ENCODE results near the gene HELLS. TPM values are rescaled to one million over a fixed set of nuclear protein-coding genes. Genes with fewer than 3 reads are reported as not detected.
A peak's percentile ranks its signal among the peaks of the same experiment; 100 is the strongest.

HELLS gene
- total RNA-seq, result 100 to 1,000 TPM; 146 to 148 TPM

DNA sequence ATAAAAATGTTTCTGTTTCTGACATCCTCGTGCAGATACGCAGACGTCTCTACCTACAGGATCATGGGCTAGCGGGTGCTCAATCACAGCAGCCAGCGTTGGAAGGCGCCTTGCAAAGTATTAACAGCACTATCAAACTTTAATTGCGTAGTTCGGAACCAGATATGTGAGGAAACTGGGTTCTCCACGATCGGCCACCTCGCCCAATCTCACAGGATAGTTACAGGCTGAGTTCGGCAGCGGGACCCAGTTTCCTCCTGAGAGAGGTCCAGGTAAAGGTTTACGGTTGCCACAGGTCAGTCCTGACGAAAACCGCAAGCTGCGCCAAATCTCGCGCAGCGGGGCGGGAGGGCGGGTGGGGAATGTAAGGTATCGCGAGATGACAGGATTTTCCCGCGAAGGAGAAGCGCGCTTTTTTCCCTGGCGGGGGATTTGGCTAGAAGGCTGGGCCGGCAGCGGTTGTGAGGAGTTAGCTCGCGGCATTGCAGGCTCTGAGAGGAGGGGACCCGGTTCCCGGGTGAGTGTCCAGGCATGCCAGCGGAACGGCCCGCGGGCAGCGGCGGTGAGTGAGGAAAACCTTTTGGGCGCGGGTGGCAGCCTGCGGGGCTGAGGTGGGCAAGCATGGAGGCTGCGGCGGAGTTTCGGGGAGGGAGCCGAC is at the start of gene HELLS:
Gene HELLS, plus strand, starts transcription at position 398 of the 658 bp plus-strand sequence. Its CDS starts 134 bp downstream, at position 532.
- TF ChIP-seq, protein P1, sequence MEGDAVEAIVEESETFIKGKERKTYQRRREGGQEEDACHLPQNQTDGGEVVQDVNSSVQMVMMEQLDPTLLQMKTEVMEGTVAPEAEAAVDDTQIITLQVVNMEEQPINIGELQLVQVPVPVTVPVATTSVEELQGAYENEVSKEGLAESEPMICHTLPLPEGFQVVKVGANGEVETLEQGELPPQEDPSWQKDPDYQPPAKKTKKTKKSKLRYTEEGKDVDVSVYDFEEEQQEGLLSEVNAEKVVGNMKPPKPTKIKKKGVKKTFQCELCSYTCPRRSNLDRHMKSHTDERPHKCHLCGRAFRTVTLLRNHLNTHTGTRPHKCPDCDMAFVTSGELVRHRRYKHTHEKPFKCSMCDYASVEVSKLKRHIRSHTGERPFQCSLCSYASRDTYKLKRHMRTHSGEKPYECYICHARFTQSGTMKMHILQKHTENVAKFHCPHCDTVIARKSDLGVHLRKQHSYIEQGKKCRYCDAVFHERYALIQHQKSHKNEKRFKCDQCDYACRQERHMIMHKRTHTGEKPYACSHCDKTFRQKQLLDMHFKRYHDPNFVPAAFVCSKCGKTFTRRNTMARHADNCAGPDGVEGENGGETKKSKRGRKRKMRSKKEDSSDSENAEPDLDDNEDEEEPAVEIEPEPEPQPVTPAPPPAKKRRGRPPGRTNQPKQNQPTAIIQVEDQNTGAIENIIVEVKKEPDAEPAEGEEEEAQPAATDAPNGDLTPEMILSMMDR (IDR thresholded peaks at IDR 0.05), result no peak
- ChIA-PET CTCF (no interaction called here), POLR2A (interaction anchor here (0.6 to 1.5 kb wide), 7 partner anchors 9 to 1036 kb away, joined by 3 to 4 read pairs (median 3); partner anchors contain the start of gene NOC3L)
- DNase-seq, result peak; percentile 83
- peak within 1 kb of the TSS; percentile 95 for H3K27ac Mint-ChIP-seq
- intact Hi-C loops (cut with micrococcal nuclease), result no loop called here
- ATAC-seq, result peak; percentile 84
- peaks cover 28% of the 10 kb centered on the region for H3K36me3 Mint-ChIP-seq (ENCODE audit: low read depth)
- H3K9me3 Mint-ChIP-seq, result no peaks in the 10 kb centered on the region
- H3K4me3 Mint-ChIP-seq, result peak within 1 kb of the TSS; percentile 96
- H3K27me3 Mint-ChIP-seq, result peaks cover 2% of the 10 kb centered on the region
- H3K4me1 Mint-ChIP-seq (ENCODE audit: low read depth), result peaks cover 14% of the 10 kb centered on the region

DNA sequence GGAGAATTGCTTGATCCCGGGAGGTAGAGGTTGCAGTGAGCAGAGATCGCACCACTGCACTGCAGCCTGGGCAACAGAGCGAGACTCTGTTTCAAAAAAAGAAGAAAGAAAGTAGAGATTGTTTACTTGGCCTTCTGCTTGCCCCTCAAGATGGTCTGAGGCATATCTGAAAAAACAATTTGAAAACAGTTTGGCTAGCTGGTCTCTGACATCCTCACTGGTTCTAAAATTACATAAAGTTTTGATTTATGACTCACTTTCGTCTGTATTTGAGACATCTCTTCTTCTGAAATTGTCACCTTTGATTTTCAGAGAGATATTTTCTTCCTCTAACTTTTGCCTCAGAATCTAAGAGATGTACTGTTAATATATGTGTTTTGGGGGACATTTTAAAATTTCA is 49.6 kb upstream of the HELLS start:
- intact Hi-C loops (cut with micrococcal nuclease), result no loop called here
- Mint-ChIP-seq H3K4me3 (no peak overlapping the region), H3K27me3 (no peaks in the 10 kb centered on the region), H3K9me3 (no peaks in the 10 kb centered on the region), H3K4me1 (ENCODE audit: low read depth) (no peaks in the 10 kb centered on the region), H3K27ac (no peak overlapping the region), H3K36me3 (ENCODE audit: low read depth) (no peaks in the 10 kb centered on the region)
- ChIA-PET POLR2A (no interaction called here), CTCF (no interaction called here)
- TF ChIP-seq, protein P1 (IDR thresholded peaks at IDR 0.05), result no peak
- DNase-seq, result no peak
- no peak for ATAC-seq

DNA sequence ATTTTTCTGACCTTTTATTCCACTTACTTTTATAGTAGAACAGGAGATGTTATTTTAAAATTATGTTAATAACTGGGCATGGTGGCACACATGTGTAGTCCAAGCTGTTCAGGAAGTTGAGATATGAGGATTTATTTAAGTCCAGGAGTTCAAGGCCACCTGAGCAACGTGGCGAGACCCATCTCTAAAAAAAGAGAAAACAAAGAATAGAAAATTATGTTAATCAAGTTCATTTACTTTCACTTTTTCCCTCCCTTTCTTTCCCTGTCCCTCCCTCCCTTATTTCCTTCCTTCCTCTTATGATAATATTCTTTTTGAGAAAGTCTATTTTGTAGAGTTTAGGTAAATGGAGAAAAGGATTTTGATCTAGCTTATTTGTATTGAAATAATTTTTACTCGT is 48.9 kb upstream of the HELLS start:
- Mint-ChIP-seq H3K4me1 (ENCODE audit: low read depth) (no peaks in the 10 kb centered on the region), H3K36me3 (ENCODE audit: low read depth) (no peaks in the 10 kb centered on the region), H3K9me3 (no peaks in the 10 kb centered on the region), H3K27me3 (no peaks in the 10 kb centered on the region), H3K27ac (no peak overlapping the region), H3K4me3 (no peak overlapping the region)
- ChIA-PET CTCF (no interaction called here), POLR2A (no interaction called here)
- ATAC-seq (no peak), DNase-seq (no peak)
- TF ChIP-seq, protein P1 (IDR thresholded peaks at IDR 0.05), result no peak
- intact Hi-C loops (cut with micrococcal nuclease), result no loop called here

DNA sequence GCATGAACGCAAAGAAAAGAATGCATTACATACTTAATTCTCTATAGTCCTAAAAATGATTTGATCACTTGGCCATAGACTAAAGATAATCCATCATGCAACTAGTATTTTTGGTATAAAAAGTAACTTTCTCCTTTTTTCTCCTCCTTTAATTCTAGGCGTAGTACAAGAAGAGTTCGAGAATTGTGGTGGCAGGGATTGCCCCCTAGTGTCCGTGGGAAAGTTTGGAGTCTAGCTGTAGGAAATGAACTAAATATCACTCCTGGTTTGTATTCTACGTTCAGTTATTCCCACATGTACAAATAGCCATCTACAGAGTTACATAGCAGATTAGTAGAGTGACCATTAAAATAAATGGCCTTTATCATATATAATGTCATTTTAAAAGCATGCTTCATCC is 45.5 kb upstream of the HELLS start:
- intact Hi-C loops (cut with micrococcal nuclease), result no loop called here
- H3K4me1 Mint-ChIP-seq (ENCODE audit: low read depth), result no peaks in the 10 kb centered on the region
- TF ChIP-seq, protein P1 (IDR thresholded peaks at IDR 0.05), result no peak
- ATAC-seq (no peak), DNase-seq (no peak)
- H3K27me3 Mint-ChIP-seq, result no peaks in the 10 kb centered on the region
- H3K4me3 Mint-ChIP-seq, result no peak overlapping the region
- CTCF ChIA-PET, result no interaction called here
- no peaks in the 10 kb centered on the region for H3K36me3 Mint-ChIP-seq (ENCODE audit: low read depth)
- H3K27ac Mint-ChIP-seq, result no peak overlapping the region
- H3K9me3 Mint-ChIP-seq, result no peaks in the 10 kb centered on the region
- POLR2A ChIA-PET, result no interaction called here

DNA sequence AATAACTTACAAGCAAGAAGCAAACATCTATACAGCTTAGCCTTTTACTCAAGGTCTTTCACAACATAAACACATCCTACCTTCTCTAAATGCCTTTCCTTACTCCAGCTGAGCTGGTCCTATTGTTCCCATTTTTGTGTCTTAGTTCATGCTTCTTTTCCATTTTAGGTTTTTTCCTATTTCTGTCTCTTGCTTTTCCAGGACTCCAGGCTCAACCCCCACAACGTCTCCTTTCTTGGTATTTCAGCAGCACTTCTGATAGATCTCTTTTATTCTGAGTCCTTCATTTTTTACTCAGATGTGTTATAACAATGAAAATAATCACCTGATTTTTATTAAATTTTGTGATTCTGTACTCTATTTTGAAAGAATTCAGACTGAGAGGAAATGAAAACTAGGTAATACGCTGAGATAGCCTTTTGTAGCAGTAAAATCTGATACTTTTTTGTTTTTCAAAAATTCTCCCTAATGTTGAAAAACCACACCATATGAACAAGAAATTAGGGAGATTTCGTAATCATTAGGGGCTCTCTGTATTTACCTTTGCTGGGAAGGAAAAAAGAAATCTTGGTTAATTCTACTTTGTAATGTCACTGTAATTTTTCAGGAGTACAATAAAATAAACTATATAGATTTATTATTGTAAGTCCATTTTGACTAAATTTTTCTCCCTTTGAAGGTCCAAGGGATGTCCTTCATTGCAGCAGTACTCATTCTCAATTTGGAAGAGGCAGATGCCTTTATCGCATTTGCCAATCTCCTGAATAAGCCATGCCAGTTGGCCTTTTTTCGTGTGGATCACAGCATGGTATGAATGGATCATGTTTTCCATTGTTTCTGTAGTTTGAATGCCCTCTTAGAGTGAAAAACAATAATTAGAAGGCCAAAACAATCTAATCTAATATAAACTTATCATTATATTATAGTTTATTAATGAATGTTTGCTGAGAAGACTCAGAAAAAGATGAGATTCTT is 24.0 kb upstream of the HELLS start:
- Mint-ChIP-seq H3K4me1 (ENCODE audit: low read depth) (no peaks in the 10 kb centered on the region), H3K27ac (no peak overlapping the region), H3K9me3 (no peaks in the 10 kb centered on the region), H3K27me3 (peaks cover 3% of the 10 kb centered on the region), H3K36me3 (ENCODE audit: low read depth) (no peaks in the 10 kb centered on the region), H3K4me3 (no peak overlapping the region)
- intact Hi-C loops (cut with micrococcal nuclease), result no loop called here
- ChIA-PET CTCF (no interaction called here), POLR2A (no interaction called here)
- ATAC-seq (no peak), DNase-seq (no peak)
- TF ChIP-seq, protein P1 (IDR thresholded peaks at IDR 0.05), result no peak
